Hematopoietic multipotent progenitor cell treated with erythropoietin and hydrocortisone succinate and interleukin-3 and kit ligand, for 4 days (in vitro differentiated cells): ENCODE measurements around the gene KCNIP2.

Source experiments
- DNase-seq: peaks from one replicate; pipeline ENCODE4 v3.0.0-alpha.2; 2015

KCNIP2 gene

DNA sequence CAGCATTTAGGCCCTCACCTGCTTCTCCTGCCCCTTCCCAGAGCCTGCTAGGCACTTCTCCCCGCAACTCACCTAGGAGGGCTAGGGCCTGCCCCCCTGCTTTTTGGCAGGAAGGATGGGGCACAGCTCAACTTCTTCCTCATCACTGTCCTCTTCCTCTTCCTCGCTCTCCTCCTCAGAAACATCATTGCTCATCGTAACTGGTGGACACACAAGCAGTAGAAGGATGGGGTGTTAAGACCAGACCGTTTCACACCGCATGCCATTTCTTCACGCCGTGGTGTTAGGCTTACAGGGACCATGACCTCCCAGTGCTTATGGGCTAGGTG, 62.0 kb downstream of the KCNIP2 start:
- no peak for DNase-seq

DNA sequence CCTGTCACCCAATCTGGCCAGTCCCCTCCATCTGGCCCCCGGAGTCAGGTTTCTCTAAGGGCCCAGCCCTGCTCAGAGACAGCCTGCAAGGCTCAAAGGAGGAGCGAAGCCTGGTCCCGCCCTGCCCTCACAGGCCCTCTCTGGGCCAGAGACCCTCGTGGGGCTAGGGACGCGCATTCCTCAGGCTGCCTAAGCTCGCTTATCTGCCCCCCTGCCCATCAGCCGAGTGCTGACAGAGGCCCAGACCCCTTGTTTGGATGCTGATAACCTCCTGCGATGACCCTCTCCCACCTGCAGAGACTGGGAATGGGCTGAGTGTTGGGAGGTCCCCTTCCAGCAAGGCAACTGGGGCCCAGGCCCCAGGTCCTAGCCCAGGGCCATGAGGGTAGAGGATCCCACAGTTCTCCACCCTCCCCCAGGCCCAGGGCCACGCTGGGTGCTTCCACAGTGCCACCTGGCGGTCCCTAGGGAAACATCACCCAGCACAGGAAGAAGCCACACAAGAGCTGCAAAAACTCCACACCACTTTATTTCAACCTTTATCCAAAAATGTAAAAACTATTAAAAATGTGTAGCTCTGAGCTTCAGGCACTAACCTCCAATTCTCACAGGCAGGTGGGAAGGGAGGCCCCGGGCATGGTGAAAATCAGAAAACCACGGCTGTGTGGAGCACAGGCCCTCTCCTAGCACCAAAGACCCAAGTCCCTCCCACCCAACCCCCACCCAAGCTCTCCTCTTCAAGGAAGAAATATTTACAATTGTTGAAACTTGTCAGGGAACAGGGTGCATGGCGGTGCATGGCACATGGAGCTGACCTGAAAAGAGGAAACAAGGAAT, 62.6 kb downstream of the KCNIP2 start:
- peak; percentile 88 for DNase-seq

DNA sequence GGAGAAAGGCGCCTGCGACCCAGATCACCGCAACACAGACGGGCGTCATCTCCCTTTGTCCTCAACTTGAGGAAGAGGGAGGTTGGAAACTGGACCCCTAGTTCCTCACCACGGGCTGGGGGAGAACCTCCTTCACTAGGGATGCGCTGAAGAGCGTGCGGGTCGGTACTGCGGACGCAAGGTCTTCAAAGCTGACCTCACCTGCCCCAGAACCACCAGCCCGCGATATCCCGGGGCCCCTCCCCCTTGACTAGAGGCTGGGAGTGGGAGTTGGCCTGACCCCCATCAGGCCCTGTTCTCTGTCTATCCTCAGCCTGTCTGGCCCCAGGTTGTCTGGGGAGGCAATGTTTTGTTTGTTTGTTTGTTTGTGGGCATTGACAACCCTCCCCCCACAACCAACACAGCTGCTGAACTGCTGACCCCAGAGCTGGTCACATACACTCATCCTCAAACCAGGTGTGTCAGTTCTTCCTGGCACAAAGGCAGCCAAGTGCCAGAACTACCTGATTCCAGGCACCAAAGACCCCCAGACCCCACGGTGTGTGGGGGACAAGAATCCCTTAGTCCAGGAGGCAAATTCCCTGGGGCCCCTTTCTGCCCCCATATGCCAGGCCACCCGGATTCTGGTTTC, 63.3 kb downstream of the KCNIP2 start:
- no peak for DNase-seq

DNA sequence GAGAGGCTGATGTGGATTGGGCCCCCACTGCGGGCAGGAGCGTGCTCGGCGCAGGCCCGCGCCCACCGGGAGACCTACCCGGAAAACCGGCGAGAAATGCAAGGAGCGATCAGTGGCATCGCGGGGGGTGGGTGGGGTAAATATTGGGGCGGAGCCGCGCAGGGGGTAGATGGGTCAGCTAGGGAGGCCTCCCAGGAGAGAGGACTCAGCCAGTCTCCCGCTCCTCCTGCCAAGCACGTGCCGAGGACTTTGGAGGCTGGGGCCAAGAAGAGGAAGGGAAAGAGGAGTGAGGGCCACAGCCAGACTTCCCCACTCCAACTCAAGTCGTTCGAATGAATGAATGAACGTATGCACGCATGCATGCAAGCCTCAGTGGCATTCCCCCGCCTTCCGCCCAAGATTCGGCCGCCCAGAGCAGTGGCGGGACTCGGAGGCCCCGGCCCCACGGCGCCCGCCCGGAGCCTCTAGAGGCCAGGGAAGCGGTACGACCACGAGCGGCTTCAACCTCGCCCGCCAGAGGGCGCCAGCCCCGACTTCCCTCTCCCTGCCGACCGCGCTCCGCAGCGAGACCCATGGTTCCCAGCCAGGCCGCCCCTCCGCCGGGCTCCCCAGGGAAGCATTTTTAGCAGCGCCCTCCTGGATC, 63.9 kb downstream of the KCNIP2 start:
- peak; percentile 89 for DNase-seq

DNA sequence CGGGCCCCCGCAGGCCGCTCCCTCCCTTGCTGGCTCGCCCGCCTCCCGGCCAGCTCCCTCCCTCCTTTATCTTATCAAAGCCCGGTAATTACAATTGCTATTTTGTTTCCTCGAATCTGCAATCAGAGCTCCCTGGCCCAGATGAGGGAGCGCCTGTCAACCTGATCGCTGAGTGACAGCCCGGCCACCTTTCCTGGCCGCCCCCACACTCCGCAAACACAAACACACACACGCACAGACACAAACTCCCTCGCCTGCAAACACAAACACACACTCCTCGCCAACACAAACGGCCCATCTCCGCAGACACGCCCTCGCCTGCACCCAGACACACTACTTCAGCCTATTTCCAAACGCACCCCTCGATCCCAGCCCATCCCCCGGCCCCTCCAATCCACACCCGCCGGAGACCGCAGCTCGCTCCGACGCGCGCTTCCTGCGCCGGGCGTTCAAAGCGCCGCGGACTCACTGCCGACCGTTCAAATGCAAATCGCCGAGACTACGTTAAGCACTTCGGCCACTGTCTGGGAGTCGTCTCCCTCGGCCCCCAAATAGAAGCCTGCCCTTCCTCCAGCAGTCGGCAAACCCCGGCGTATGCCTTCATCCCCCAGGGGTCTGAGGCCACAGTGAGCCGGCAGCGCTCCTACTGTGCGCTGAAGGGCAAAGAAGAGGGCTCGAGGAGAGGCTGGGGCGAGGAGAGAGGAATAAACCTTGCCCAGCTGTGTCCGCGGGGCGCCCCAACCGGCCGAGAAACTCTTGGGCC, 64.6 kb downstream of the KCNIP2 start:
- DNase-seq: peak; percentile 67

DNA sequence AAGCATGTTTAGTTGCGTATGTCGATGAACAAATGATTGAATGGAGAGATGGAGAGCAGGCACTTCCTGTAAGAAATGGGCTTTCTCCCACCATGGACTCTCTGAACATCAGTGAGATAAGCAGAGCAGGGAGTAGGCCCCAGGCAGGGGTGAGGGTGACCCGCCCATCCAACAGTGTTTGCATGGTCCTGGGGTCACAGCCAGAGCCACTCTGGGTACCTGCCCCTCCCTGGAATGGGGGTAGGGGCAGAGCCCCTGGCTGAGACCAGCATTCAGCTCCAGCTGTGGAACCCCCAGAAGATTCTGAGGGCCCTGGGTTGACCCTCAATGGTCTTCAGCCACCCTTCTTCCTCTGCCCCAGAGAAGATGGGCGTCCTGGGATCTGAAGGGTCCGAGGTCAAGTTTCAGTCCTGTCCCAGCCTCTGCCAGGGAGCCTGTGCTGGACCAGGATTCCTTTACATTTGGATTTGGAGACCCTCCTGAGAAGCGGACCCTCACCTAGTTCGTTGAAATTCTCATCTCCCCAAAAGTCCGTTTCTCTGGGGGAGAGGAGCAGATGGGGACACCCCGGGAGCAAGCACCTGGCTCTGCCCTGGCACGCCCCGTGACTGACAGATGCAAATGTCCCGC, 65.3 kb downstream of the KCNIP2 start:
- DNase-seq: no peak

DNA sequence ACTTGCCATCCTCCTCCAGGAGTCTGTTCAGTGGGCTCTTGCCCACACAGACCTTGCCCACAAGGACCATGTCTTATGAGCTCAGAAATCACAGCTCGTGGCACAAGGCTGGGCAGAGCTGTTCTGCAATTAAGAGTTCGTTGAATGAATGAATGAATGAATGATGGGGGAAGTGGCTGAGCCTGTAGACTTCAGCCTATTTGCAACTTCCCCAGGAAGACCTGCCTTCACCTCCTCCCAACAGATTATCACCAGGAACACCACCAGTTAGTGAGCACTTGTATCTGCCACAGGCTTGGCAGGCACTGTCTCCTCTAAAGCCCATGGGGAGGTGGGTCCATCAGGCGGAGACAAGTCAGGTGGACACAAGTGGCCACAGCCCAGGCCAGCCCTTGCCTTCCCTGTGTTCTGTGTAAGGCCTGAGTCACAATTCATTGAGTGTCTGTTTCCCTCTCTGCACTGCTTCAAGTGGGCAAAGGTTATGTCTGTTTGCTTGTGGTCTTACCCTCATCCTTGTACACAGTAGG, 65.9 kb downstream of the KCNIP2 start:
- DNase-seq: no peak

DNA sequence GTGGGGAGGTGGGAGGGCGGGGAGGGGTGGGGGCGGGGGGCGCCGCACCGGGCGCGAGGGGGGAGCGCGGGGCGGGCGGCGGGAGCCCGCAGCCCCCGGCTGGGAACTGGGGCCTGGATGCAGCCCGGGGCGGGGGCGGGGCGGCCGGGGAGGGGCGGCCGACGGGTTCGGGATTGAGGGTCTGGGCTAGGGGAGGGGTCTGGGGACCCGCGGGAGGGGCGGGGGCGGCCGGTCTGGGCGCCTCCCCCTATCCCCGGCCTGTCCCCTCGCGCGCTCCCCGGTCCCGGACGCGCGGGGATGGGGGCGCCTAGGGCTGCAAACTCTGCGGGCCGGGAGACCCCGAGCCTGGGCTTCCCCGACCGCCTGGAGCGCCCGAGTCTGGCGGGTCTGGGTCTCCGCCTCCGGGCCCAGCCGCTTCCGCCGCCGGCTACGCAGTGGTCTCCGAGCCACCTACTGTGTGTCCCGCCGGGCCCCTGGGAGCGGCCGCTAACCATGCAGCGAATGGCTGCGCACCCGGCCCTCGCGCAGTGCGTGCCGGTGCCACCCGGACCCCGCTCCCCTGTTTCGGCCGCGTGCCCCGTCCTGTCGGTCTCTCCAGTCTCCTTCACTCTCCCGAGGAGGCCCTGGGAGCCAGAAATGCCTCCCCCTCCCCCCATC, 67.3 kb downstream of the KCNIP2 start:
- DNase-seq: no peak
